ENCODE measurements around the gene MYH16.

DNA sequence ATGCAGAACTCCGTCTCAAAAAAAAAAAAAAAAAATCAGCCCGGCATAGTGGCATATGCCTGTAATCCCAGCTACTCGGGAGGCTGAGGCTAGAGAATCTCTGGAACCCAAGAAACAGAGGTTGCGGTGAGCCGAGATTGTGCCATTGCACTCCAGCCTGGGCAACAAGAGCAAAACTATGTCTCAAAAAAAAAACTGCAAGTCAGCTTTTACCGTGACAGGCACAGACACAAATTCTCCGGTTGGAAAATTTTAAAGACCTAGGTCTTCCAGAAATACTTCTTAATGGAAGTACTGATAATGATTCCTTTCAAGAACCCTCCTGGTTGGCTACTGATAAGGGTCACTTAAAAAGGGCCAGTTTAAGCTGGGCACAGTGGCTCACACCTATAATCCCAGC is 82.5 kb downstream of the MYH16 start:
- TF ChIP-seq, protein P1, sequence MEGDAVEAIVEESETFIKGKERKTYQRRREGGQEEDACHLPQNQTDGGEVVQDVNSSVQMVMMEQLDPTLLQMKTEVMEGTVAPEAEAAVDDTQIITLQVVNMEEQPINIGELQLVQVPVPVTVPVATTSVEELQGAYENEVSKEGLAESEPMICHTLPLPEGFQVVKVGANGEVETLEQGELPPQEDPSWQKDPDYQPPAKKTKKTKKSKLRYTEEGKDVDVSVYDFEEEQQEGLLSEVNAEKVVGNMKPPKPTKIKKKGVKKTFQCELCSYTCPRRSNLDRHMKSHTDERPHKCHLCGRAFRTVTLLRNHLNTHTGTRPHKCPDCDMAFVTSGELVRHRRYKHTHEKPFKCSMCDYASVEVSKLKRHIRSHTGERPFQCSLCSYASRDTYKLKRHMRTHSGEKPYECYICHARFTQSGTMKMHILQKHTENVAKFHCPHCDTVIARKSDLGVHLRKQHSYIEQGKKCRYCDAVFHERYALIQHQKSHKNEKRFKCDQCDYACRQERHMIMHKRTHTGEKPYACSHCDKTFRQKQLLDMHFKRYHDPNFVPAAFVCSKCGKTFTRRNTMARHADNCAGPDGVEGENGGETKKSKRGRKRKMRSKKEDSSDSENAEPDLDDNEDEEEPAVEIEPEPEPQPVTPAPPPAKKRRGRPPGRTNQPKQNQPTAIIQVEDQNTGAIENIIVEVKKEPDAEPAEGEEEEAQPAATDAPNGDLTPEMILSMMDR (conservative IDR thresholded peaks at IDR 0.05; ENCODE audit: low read length): no peak
- TF ChIP-seq EZH2phosphoT487 (IDR thresholded peaks at IDR 0.05; ENCODE audit: borderline replicate concordance, low read depth, low read length): no peak
